HCT116 (cell line): Measurements from ENCODE around the gene KLC4. TPM values are rescaled to one million over a fixed set of nuclear protein-coding genes. Genes with fewer than 3 reads are reported as not detected.

Source experiments
- ATAC-seq: fragments of 200-7000 bp; cut with Tn5 transposase; 2 replicates; pipeline ENCODE4 v1.9.1; 2020; ENCODE audit warnings: mild to moderate bottlenecking, moderate library complexity
- BruUV-seq: library from RNA; stranded (reverse); fragments of 400-500 nt; replicated peaks from 2 replicates; lab custom pipeline; 2021; lab: Mats Ljungman, UMichigan
- CTCF ChIA-PET: fragments of 300-600 bp; sonication (Branson Sonifier 250); formaldehyde crosslinking; loops from one replicate; lab custom pipeline; 2021; ENCODE audit warnings: antibody characterized with exemption; lab: Charles Lee
- POLR2A ChIA-PET: fragments of 300-600, 350-600 bp; sonication (Branson Sonifier 250); formaldehyde crosslinking; loops from one replicate; lab custom pipeline; 2021; ENCODE audit warnings: antibody characterized with exemption; lab: Charles Lee
- RAD21 ChIA-PET, 2 experiments: fragments of 300-600 bp; sonication (Branson Sonifier 250); formaldehyde crosslinking; loops; one replicate each; lab custom pipeline; 2023; ENCODE audit warnings: low total read pairs in 2 of 2; ENCODE audit not compliant: uncharacterized antibody in 2 of 2, unreplicated experiment in 2 of 2, low non-redundant PET in 1 of 2; lab: Charles Lee
- DNase-seq: peaks from one replicate; pipeline ENCODE4 v3.0.0-alpha.2; 2010; ENCODE audit warnings: low read depth, low spot score
- H2AFZ ChIP-seq: fragments of 200-600 bp; shearing (Covaris generic), sonication (generic); 2 replicates; pipeline ENCODE4 v1.6.1; 2017; ENCODE audit warnings: low read depth, mixed run types, mixed read lengths, antibody characterized with exemption, low read length; ENCODE audit not compliant: poor library complexity, severe bottlenecking
- H3K27ac ChIP-seq: 2 replicates; pipeline ENCODE4 v1.5.1; 2012; ENCODE audit warnings: low read depth, low read length
- H3K27me3 ChIP-seq: fragments of 200-600 bp; sonication (generic); 2 replicates; pipeline ENCODE4 v1.6.1; 2016; ENCODE audit warnings: mixed run types, low read length, mixed read lengths; ENCODE audit not compliant: insufficient read depth
- H3K36me3 ChIP-seq, 2 experiments: fragments of 200-500 bp in 1 of 2; fragments of 200-600 bp in 1 of 2; sonication (Bioruptor generic) in 1 of 2; sonication (generic) in 1 of 2; 2 replicates each; pipeline versions ENCODE4 v1.5.1 to v1.6.1; 2014 to 2016; ENCODE audit warnings: low read length in 2 of 2, inconsistent platforms in 1 of 2, mixed read lengths in 1 of 2, mixed run types in 1 of 2; ENCODE audit not compliant: insufficient read depth in 2 of 2, control insufficient read depth in 1 of 2
- H3K4me1 ChIP-seq, 2 experiments: fragments of 200-600 bp in 1 of 2; sonication (generic) in 1 of 2; 2 replicates each; pipeline versions ENCODE4 v1.5.1 to v1.6.1; 2012 to 2017; ENCODE audit warnings: low read length in 2 of 2, inconsistent platforms in 1 of 2, mild to moderate bottlenecking in 1 of 2, mixed read lengths in 1 of 2, mixed run types in 1 of 2, moderate library complexity in 1 of 2; ENCODE audit not compliant: insufficient read depth in 2 of 2, control insufficient read depth in 1 of 2
- H3K4me2 ChIP-seq: fragments of 200-600 bp; sonication (generic); 2 replicates; pipeline ENCODE4 v1.6.1; 2017; ENCODE audit warnings: mixed run types, low read length, mixed read lengths
- H3K4me3 ChIP-seq, 2 experiments: fragments of 200-600 bp in 1 of 2; sonication (generic) in 1 of 2; replicated peaks in 1 of 2; 2 replicates each; pipeline ENCODE4 v1.5.1; 2011 to 2016; ENCODE audit warnings: low read length in 2 of 2, control low read depth in 1 of 2, low read depth in 1 of 2, mild to moderate bottlenecking in 1 of 2, mixed read lengths in 1 of 2, mixed run types in 1 of 2
- H3K79me2 ChIP-seq: fragments of 200-600 bp; sonication (generic); 2 replicates; pipeline ENCODE4 v1.6.1; 2017; ENCODE audit warnings: mild to moderate bottlenecking, mixed run types, low read length, moderate library complexity, mixed read lengths; ENCODE audit not compliant: insufficient read depth
- H3K9ac ChIP-seq: fragments of 200-600 bp; sonication (generic); 2 replicates; pipeline ENCODE4 v1.6.1; 2016; ENCODE audit warnings: low read length, mixed read lengths
- H3K9me2 ChIP-seq: fragments of 200-600 bp; sonication (generic), shearing (Covaris generic); 2 replicates; pipeline ENCODE4 v1.6.1; 2017; ENCODE audit warnings: mixed run types, mild to moderate bottlenecking, moderate library complexity; ENCODE audit not compliant: insufficient read depth
- H3K9me3 ChIP-seq, 2 experiments: fragments of 200-500 bp in 1 of 2; fragments of 200-600 bp in 1 of 2; sonication (Bioruptor generic) in 1 of 2; sonication (generic) in 1 of 2; 2 replicates each; pipeline ENCODE4 v1.6.1; 2014 to 2017; ENCODE audit warnings: low read length in 2 of 2, mixed read lengths in 2 of 2, inconsistent platforms in 1 of 2, low read depth in 1 of 2, mild to moderate bottlenecking in 1 of 2, mixed run types in 1 of 2, moderate library complexity in 1 of 2; ENCODE audit not compliant: control insufficient read depth in 1 of 2, insufficient read depth in 1 of 2
- H4K20me1 ChIP-seq: fragments of 200-600 bp; sonication (generic), shearing (Covaris generic); 2 replicates; pipeline ENCODE4 v1.6.1; 2017; ENCODE audit warnings: mixed run types, mild to moderate bottlenecking, moderate library complexity; ENCODE audit not compliant: insufficient read depth
- EGR1 ChIP-seq: IDR thresholded peaks from 2 replicates; pipeline ENCODE4 v1.6.1; 2012; ENCODE audit warnings: low read depth
- ELF1 ChIP-seq: IDR thresholded peaks from 2 replicates; pipeline ENCODE4 v1.6.1; 2012; ENCODE audit warnings: low read depth, borderline replicate concordance
- FOSL1 ChIP-seq: IDR thresholded peaks from 2 replicates; pipeline ENCODE4 v1.6.1; 2012; ENCODE audit warnings: low read depth
- RAD21 ChIP-seq: IDR thresholded peaks from 2 replicates; pipeline ENCODE4 v1.6.1; 2012; ENCODE audit warnings: low read depth, mild to moderate bottlenecking
- SP1 ChIP-seq: IDR thresholded peaks from 2 replicates; pipeline ENCODE4 v1.6.1; 2012; ENCODE audit warnings: low read depth
- SRF ChIP-seq: IDR thresholded peaks from 2 replicates; pipeline ENCODE4 v1.6.1; 2012; ENCODE audit warnings: low read depth
- ZFX ChIP-seq: fragments of 450-650 bp; IDR thresholded peaks from 2 replicates; pipeline ENCODE4 v1.6.1; 2017
- intact Hi-C: fragments of 100-400 bp; cut with micrococcal nuclease; formaldehyde crosslinking; loops from 2 replicates; pipeline ENCODE4 v1.10.0; 2022
- total RNA-seq: library from RNA; stranded (reverse); gene quantifications from one replicate; pipeline ENCODE4 v1.2.1, GENCODE V29; 2021; ENCODE audit not compliant: unreplicated experiment
- TF ChIP-seq, protein P1 (sequence below), 3 experiments: fragments of 200-600 bp in 1 of 3; sonication (generic) in 1 of 3; IDR thresholded peaks in 2 of 3; conservative IDR thresholded peaks in 1 of 3; 2 replicates each; pipeline ENCODE4 v1.5.1; 2012 to 2017; ENCODE audit warnings: low read depth in 2 of 3, low read length in 2 of 3, antibody characterized with exemption in 1 of 3, borderline replicate concordance in 1 of 3, control low read depth in 1 of 3, mild to moderate bottlenecking in 1 of 3, mixed read lengths in 1 of 3, mixed run types in 1 of 3, moderate library complexity in 1 of 3; ENCODE audit not compliant: insufficient read depth in 1 of 3

KLC4 gene
- total RNA-seq, 1 experiment from 2014 or later: 16.2 TPM

DNA sequence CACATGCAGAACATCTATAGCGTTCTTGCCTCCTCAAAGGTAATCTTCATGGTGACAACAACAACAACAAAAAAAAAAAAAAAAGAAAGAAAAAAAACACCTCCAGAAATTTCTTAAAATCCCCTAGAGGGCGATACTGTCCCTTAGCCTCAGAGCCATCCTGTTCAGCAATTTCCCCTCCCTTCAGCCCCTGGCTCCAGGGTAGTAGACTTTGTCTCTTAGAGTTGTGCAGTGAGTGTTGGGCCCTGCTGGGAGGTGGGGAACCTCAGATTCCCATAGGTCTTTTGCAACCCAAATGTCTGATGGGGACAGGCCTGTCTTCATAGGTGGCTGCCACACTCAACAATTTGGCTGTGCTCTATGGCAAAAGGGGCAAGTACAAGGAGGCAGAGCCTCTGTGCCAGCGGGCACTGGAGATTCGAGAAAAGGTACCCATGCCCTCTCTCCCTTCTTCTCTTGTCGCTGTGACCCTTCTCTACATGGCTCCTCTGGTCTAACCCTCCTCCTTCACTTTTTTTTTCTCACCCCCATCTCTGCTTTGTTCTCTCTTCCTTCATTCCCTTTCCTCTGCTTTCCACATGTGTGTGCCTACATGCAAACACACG lies 10.7 kb downstream of the KLC4 start:
- Histone ChIP-seq H3K4me2 (no peak overlapping the region), H4K20me1 (no peaks in the 10 kb centered on the region), H3K79me2 (no peaks in the 10 kb centered on the region), H3K36me3 (no peaks in the 10 kb centered on the region), H3K4me3 (no peak overlapping the region), H3K9me2 (no peaks in the 10 kb centered on the region), H3K9ac (no peak overlapping the region), H3K27me3 (no peaks in the 10 kb centered on the region), H3K4me1 (peaks cover 3 to 4% of the 10 kb centered on the region in 2 experiments; a peak in 2 of 4 replicates), H3K27ac (no peak overlapping the region), H3K9me3 (no peaks in the 10 kb centered on the region), H2AFZ (no peak overlapping the region)
- ChIA-PET CTCF (no interaction called here), RAD21 (no interaction called here), POLR2A (no interaction called here)
- ATAC-seq (peak; percentile 89), DNase-seq (peak; percentile 49)
- intact Hi-C loops: loop anchor here (1.0 kb wide), 1 partner anchor 73 kb away; no protein-coding TSS in a partner anchor
- no TSS peak for BruUV-seq
- TF ChIP-seq EGR1: no peak
- TF ChIP-seq ZFX: no peak
- TF ChIP-seq FOSL1: no peak
- TF ChIP-seq, protein P1, sequence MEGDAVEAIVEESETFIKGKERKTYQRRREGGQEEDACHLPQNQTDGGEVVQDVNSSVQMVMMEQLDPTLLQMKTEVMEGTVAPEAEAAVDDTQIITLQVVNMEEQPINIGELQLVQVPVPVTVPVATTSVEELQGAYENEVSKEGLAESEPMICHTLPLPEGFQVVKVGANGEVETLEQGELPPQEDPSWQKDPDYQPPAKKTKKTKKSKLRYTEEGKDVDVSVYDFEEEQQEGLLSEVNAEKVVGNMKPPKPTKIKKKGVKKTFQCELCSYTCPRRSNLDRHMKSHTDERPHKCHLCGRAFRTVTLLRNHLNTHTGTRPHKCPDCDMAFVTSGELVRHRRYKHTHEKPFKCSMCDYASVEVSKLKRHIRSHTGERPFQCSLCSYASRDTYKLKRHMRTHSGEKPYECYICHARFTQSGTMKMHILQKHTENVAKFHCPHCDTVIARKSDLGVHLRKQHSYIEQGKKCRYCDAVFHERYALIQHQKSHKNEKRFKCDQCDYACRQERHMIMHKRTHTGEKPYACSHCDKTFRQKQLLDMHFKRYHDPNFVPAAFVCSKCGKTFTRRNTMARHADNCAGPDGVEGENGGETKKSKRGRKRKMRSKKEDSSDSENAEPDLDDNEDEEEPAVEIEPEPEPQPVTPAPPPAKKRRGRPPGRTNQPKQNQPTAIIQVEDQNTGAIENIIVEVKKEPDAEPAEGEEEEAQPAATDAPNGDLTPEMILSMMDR (IDR thresholded peaks at IDR 0.05 in 2 of 3, conservative IDR thresholded peaks at IDR 0.05 in 1 of 3; ENCODE audit: borderline replicate concordance in 1 of 3, insufficient read depth in 1 of 3, low read depth in 2 of 3, low read length in 2 of 3): peak; percentile 57 to 84 (median 74)
- no peak for TF ChIP-seq SRF
- TF ChIP-seq SP1: no peak
- TF ChIP-seq RAD21: peak; percentile 79
- no peak for TF ChIP-seq ELF1
